Memory B cell (primary cell): ENCODE data around the gene PSMA3.
A peak's percentile ranks its signal among the peaks of the same experiment; 100 is the strongest.

ENCODE experiments used
- ATAC-seq: fragments of 150-1000 bp; cut with Tn5 transposase; 2 replicates; pipeline ENCODE4 v1.10.0; 2021; ENCODE audit warnings: low read depth, mild to moderate bottlenecking, moderate library complexity
- DNase-seq, 2 donors: peaks; one replicate each; pipeline ENCODE4 v3.0.0; 2022; ENCODE audit warnings: low spot score in 2 of 2
- H3K27ac Mint-ChIP-seq: one replicate; pipeline ENCODE4 v1.8.0; 2022; ENCODE audit warnings: mild to moderate bottlenecking, moderate library complexity, mixed read lengths
- H3K27me3 Mint-ChIP-seq: one replicate; pipeline ENCODE4 v1.8.0; 2022; ENCODE audit warnings: mixed read lengths
- H3K36me3 Mint-ChIP-seq: one replicate; pipeline ENCODE4 v1.8.0; 2022; ENCODE audit warnings: mild to moderate bottlenecking, mixed read lengths
- H3K4me1 Mint-ChIP-seq: one replicate; pipeline ENCODE4 v1.8.0; 2022; ENCODE audit warnings: mixed read lengths
- H3K4me3 Mint-ChIP-seq: one replicate; pipeline ENCODE4 v1.8.0; 2022; ENCODE audit warnings: mild to moderate bottlenecking, moderate library complexity, mixed read lengths
- H3K9me3 Mint-ChIP-seq: one replicate; pipeline ENCODE4 v1.8.0; 2022; ENCODE audit warnings: mixed read lengths

Gene PSMA3

GRCh38 chr14:58244556-58245387 is at the start of gene PSMA3:
PSMA3 (plus strand) TSS chr14:58244843; CDS start chr14:58244921, 78 bp downstream.
- peaks cover 25% of the 10 kb centered on the region for H3K4me1 Mint-ChIP-seq
- H3K9me3 Mint-ChIP-seq: no peaks in the 10 kb centered on the region
- H3K27ac Mint-ChIP-seq: peak within 1 kb of the TSS; percentile 92
- peak within 1 kb of the TSS; percentile 95 for H3K4me3 Mint-ChIP-seq
- H3K36me3 Mint-ChIP-seq: peaks cover 2% of the 10 kb centered on the region
- peak; percentile 91 to 96 for DNase-seq
- ATAC-seq: peak; percentile 89
- H3K27me3 Mint-ChIP-seq: no peaks in the 10 kb centered on the region

- no peak overlapping the region for H3K4me3 Mint-ChIP-seq
- no peaks in the 10 kb centered on the region for H3K36me3 Mint-ChIP-seq
- no peaks in the 10 kb centered on the region for H3K9me3 Mint-ChIP-seq
- H3K27me3 Mint-ChIP-seq: peaks cover 3% of the 10 kb centered on the region
- no peak overlapping the region for H3K27ac Mint-ChIP-seq
- ATAC-seq (no peak), DNase-seq (no peak)
- peaks cover 13% of the 10 kb centered on the region for H3K4me1 Mint-ChIP-seq
Measured at GRCh38 chr14:58196198-58196597, 48.4 kb upstream of the PSMA3 start.

GRCh38 chr14:58198086-58198485 is 46.6 kb upstream of the PSMA3 start:
- no peaks in the 10 kb centered on the region for H3K27me3 Mint-ChIP-seq
- no peak overlapping the region for H3K27ac Mint-ChIP-seq
- H3K4me3 Mint-ChIP-seq: no peak overlapping the region
- no peaks in the 10 kb centered on the region for H3K9me3 Mint-ChIP-seq
- ATAC-seq: no peak
- DNase-seq: no peak
- no peaks in the 10 kb centered on the region for H3K36me3 Mint-ChIP-seq
- peaks cover 19% of the 10 kb centered on the region for H3K4me1 Mint-ChIP-seq

GRCh38 chr14:58199726-58200479 is 44.7 kb upstream of the PSMA3 start, which contains the start of gene ACTR10:
ACTR10 (plus strand) TSS chr14:58200149; CDS start chr14:58200218, 69 bp downstream.
- Mint-ChIP-seq H3K27ac (peak within 1 kb of the TSS; percentile 98), H3K9me3 (no peaks in the 10 kb centered on the region), H3K4me1 (peaks cover 19% of the 10 kb centered on the region), H3K4me3 (peak within 1 kb of the TSS; percentile 96), H3K36me3 (peaks cover 2% of the 10 kb centered on the region), H3K27me3 (no peaks in the 10 kb centered on the region)
- peak; percentile 92 to 100 for DNase-seq
- ATAC-seq: peak; percentile 83

GRCh38 chr14:58200480-58200841 is 44.2 kb upstream of the PSMA3 start:
- Mint-ChIP-seq H3K27me3 (no peaks in the 10 kb centered on the region), H3K36me3 (peaks cover 2% of the 10 kb centered on the region), H3K27ac (peak overlapping the region; percentile 98), H3K9me3 (no peaks in the 10 kb centered on the region), H3K4me1 (peaks cover 19% of the 10 kb centered on the region), H3K4me3 (peak overlapping the region; percentile 96)
- no peak for DNase-seq
- peak; percentile 3 for ATAC-seq

GRCh38 chr14:58200846-58201245 is 43.8 kb upstream of the PSMA3 start:
- Mint-ChIP-seq H3K27me3 (no peaks in the 10 kb centered on the region), H3K27ac (peak overlapping the region; percentile 98), H3K36me3 (peaks cover 2% of the 10 kb centered on the region), H3K9me3 (no peaks in the 10 kb centered on the region), H3K4me3 (peak overlapping the region; percentile 96), H3K4me1 (peaks cover 19% of the 10 kb centered on the region)
- no peak for DNase-seq
- ATAC-seq: no peak

- no peak overlapping the region for H3K27ac Mint-ChIP-seq
- H3K4me1 Mint-ChIP-seq: peaks cover 2% of the 10 kb centered on the region
- H3K27me3 Mint-ChIP-seq: no peaks in the 10 kb centered on the region
- no peak overlapping the region for H3K4me3 Mint-ChIP-seq
- peaks cover 26% of the 10 kb centered on the region for H3K36me3 Mint-ChIP-seq
- peaks cover 2% of the 10 kb centered on the region for H3K9me3 Mint-ChIP-seq
- DNase-seq (no peak), ATAC-seq (no peak)
Measured at GRCh38 chr14:58213176-58213575, 31.5 kb upstream of the PSMA3 start.

GRCh38 chr14:58215191-58215914 is 29.3 kb upstream of the PSMA3 start:
- H3K27me3 Mint-ChIP-seq: no peaks in the 10 kb centered on the region
- peaks cover 24% of the 10 kb centered on the region for H3K36me3 Mint-ChIP-seq
- H3K27ac Mint-ChIP-seq: no peak overlapping the region
- H3K9me3 Mint-ChIP-seq: peaks cover 2% of the 10 kb centered on the region
- H3K4me1 Mint-ChIP-seq: peaks cover 2% of the 10 kb centered on the region
- no peak overlapping the region for H3K4me3 Mint-ChIP-seq
- DNase-seq: no peak
- no peak for ATAC-seq

- no peak overlapping the region for H3K27ac Mint-ChIP-seq
- H3K36me3 Mint-ChIP-seq: peaks cover 25% of the 10 kb centered on the region
- no peak for ATAC-seq
- no peak for DNase-seq
- H3K4me3 Mint-ChIP-seq: no peak overlapping the region
- H3K27me3 Mint-ChIP-seq: no peaks in the 10 kb centered on the region
- H3K4me1 Mint-ChIP-seq: peaks cover 4% of the 10 kb centered on the region
- H3K9me3 Mint-ChIP-seq: peaks cover 2% of the 10 kb centered on the region
Measured at GRCh38 chr14:58216544-58216943, 28.1 kb upstream of the PSMA3 start.

GRCh38 chr14:58227096-58227819 is 17.4 kb upstream of the PSMA3 start:
- Mint-ChIP-seq H3K4me1 (no peaks in the 10 kb centered on the region), H3K27ac (no peak overlapping the region), H3K4me3 (no peak overlapping the region)

GRCh38 chr14:58238252-58239243 is 6.1 kb upstream of the PSMA3 start:
- H3K9me3 Mint-ChIP-seq: no peaks in the 10 kb centered on the region
- H3K4me3 Mint-ChIP-seq: no peak overlapping the region
- no peak overlapping the region for H3K27ac Mint-ChIP-seq
- H3K4me1 Mint-ChIP-seq: peaks cover 7% of the 10 kb centered on the region
- no peaks in the 10 kb centered on the region for H3K36me3 Mint-ChIP-seq
- ATAC-seq (peak; percentile 67), DNase-seq (peak in 1 of 2 donors; percentile 17)
- no peaks in the 10 kb centered on the region for H3K27me3 Mint-ChIP-seq

More at GRCh38 chr14:58227096-58227819, 17.4 kb upstream of the PSMA3 start:
- DNase-seq (no peak), ATAC-seq (no peak)
- Mint-ChIP-seq H3K27me3 (no peaks in the 10 kb centered on the region), H3K36me3 (peaks cover 5% of the 10 kb centered on the region), H3K9me3 (no peaks in the 10 kb centered on the region)

GRCh38 chr14:58239244-58240195 is 5.1 kb upstream of the PSMA3 start:
- Mint-ChIP-seq H3K4me1 (peaks cover 12% of the 10 kb centered on the region), H3K27ac (no peak overlapping the region), H3K36me3 (no peaks in the 10 kb centered on the region), H3K9me3 (no peaks in the 10 kb centered on the region), H3K4me3 (no peak overlapping the region), H3K27me3 (no peaks in the 10 kb centered on the region)
- peak; percentile 87 to 88 for DNase-seq
- ATAC-seq: peak; percentile 23
